ENCODE results near the gene RAI14.
A peak's percentile ranks its signal among the peaks of the same experiment; 100 is the strongest.

Gene RAI14

DNA sequence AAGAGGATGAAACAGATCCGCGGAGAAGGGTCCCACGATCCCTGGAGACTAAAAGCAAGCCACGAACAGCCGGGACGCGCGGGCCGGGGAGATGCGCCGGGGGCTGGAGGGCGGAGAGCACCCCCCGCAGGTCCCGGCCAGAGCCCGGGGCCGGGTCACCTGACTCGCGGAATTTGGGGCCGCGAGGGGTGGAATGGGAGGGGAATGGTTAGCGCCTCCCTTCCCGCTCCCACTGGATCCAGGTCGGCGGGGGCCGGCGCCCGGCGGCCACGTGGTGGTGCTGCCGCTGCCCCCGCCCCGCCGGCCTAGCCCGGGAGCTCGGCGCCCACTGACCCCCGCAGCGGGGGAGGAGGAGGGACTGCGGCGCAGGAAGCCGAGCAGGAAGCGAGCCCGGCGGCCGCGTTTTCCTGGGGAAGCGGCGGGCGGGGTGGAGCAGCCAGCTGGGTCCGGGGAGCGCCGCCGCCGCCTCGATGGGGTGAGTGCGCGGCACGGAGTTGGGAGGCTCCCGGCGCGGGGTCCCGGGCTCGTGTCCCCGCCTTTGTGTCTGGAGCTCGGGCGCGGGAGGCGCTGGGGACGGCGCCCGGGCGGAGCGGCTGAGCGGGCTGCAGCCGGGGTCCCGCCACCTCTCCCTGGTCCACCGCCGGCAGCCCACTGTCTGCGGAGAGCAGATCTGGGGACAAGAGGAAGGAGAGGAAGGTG is at the start of gene RAI14:
Gene RAI14, plus strand, starts transcription at position 328 of the 699 bp plus-strand sequence. CDS start 30,592 bp downstream, outside the sequence.
- peak; percentile 60 to 61 for DNase-seq (ENCODE audit: low read depth in 2 of 2)

DNA sequence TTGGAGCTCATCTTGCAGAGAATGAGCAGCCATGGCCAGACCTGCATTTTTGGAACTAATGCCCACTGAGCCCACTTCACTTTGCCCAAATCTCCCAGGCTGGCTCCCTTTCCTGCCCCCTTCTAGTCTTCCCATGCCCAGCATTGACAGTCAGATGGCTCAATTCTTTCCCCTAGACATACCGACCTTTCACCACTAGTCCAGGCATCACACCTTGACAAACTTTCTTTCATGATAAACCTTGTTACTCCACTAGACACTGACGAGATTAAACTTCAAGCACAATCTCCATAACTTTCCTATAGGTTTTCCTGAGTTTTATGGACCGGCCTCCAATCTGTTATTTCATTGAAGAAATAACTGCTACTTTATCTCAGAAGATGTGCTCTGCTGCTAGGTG is 47.8 kb upstream of the RAI14 start:
- no peak for DNase-seq (ENCODE audit: low read depth in 2 of 2)

DNA sequence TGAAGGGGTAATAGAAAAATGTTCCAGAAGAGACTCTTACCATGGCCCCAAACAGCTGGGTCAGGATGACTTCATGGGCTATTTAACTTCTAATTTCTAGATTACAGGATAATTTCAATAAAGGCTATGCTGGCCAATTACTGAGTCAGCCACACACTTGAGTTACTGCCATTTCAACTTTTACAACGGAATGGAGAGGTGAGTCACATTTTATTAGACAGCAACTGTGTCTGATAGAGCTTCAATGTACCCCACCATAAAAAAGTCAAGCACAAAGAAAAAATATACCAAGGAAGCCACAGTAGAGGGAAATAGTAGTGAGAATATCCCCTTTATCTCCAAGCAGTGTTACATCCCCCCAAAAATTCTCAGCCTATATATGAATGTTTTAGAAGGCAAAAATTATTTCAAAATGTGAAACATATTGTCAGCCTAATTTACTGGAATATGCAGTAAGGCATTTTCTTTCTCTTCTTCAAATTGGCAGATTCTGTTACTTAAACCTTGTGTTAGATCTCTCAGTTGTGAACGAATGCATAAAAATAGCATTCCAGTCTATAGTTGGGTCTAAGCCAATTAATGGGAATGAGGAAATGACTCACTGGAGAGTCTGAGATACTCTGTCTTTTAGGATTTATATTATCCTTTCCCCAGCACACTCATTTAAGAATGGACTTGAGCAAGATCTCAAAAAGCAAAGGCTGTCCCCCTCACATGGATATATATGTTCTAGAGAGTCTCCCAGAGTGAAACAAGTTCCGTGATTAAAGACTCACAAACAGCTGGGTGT is 47.1 kb upstream of the RAI14 start:
- DNase-seq (ENCODE audit: low read depth in 2 of 2): peak; percentile 95 to 96

DNA sequence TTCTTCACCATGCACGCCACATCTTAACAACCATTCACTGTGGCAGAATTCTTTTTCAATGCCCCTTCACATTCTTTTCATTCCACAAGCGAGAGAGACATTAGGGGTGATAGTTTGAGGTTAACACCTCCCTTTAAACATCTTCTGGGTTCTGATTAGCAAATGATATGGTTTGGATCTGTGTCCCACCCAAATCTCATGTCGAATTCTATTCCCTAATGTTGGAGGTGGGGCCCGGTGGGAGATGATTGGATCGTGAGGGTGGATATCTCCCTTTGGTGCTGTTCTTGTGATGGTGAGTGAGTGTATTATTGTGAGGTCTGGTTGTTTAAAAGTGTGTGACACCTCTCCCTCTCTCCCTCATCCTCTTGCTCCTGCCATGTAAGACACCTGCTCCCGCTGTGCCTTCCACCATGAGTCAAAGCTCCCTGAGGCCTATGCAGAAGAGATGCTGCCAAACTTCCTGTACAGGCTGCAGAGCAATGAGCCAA is 46.1 kb upstream of the RAI14 start:
- DNase-seq (ENCODE audit: low read depth in 2 of 2): no peak

DNA sequence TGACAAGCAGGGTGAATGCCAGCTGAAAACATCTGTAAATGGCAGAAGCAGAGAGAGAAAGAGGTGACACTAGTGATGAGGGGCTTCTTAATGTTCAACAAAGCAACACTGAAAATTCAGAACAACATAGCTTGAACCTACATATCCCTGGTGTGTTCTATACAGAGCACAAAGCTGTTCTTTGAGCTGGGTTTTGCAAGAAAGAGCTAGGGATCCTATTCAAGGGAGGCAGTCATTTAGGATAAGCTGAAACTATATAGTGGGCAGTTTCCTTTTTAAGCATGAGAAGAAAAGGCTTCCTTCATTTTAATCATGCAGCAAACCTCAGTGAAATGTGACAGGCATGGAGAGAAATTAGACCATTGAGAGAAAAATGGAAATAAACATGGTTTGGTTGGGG is 45.6 kb upstream of the RAI14 start:
- DNase-seq (ENCODE audit: low read depth in 2 of 2): no peak

DNA sequence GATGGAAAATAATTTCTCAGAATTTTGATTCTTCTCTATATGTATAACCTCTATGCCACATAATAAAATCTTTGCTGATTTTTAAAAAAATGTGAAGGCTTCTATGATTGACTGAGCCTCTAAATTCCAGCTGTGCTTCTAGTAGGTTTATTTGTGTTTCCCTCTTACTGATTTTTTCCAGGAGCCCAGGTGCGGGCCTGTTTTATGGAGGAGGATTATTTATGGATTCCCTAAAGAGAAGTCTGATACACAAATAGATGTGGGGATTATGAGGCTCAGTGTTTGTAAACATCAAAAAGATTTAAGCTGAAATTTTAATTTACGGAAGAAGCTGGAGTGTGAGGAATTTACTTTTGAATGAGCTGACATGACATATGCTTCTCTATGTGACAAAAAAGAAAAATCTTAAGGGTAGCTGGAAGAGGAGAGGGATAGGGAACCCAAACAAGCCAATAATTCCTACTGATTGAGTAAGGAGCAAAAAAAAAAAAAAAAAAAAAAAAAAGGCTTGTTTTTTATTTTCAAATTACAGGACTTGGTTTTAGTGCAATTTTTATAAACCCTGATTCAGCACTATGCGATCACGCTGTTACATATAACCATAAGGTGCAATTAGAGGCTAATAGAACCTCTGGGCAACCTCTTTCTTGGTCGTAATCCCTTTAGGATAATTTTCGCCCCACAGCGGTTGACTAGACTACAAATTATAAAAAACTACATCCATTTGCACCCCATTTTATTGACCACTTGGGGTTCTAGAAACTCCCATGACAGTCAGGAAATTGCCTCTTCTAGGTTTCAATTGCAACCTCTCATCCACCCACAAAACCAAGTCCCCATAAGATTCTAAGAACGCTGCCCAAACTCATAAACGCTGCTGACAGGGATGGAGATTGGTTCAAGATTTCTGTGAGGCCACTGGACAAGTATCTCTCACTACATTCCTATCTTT is 44.4 kb upstream of the RAI14 start:
- no peak for DNase-seq (ENCODE audit: low read depth in 2 of 2)

DNA sequence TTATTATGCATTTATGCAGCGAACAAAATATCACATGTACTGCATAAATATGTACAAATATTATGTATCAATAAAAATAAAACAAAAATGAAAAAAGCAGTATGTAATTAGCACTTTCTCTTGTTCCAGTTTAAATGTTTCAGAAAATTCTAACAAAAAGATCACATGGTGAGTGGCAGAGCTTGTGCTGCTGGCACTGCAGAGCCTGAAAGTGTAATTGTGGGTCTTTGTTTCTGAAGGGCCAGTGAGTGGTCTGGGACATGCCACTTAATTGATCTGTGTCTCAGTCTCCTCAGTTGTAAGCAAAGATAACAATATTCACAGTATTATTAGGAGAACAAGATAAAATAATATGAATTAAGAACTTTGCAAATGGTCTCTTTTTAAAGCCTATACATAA is 39.5 kb upstream of the RAI14 start:
- no peak for DNase-seq (ENCODE audit: low read depth in 2 of 2)

DNA sequence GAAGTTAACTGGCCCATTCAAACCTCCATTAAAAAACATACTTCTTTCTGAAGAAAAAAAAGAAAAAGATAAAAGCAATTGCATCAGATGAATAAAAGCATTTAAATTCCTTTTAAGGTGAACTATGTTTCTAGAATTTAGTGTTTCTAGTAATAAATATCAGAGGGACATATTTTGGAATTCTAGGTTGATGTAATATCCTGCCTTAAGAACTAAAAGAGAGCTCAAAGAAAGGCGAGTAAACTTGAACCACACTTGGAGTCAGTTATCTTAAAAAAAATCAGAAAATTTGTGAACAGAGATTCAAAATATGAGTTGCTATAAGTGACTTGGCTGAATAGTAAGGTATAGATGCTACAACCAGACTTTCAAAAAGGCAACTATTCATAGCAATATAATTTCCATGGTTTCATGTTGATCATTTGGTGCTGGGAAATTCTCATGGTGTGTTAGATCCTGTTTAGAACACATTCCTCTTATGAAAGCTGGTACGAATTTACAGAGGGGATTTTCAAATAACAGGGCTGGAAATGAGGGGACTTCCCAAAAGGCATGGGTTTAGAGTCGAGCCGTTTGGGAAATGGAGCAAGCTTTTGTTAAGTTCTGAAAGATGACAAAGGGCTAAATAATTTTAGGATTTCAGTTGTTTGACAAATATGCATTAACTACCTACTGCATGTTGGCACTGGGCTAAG is 37.6 kb upstream of the RAI14 start:
- DNase-seq (ENCODE audit: low read depth in 2 of 2): no peak

DNA sequence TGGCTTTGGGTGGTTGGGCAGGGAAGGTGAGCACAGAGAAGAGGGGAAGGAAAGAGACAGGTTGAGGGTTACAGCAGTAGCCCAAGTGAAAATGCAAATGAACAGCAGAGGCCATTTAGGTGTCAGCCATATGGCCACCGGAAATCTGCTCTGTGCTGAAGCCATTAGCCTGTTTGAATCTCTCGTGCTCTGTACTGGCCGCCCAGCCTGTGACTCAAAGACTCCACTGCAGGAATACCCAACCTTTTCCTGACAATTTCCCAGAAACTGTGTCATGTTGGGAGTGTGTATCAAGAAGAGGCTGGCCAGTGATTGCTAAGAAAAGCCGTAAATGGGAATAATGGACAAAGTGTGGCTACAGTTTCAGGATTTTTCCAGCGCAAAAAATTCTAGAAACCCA is 35.9 kb upstream of the RAI14 start:
- no peak for DNase-seq (ENCODE audit: low read depth in 2 of 2)

DNA sequence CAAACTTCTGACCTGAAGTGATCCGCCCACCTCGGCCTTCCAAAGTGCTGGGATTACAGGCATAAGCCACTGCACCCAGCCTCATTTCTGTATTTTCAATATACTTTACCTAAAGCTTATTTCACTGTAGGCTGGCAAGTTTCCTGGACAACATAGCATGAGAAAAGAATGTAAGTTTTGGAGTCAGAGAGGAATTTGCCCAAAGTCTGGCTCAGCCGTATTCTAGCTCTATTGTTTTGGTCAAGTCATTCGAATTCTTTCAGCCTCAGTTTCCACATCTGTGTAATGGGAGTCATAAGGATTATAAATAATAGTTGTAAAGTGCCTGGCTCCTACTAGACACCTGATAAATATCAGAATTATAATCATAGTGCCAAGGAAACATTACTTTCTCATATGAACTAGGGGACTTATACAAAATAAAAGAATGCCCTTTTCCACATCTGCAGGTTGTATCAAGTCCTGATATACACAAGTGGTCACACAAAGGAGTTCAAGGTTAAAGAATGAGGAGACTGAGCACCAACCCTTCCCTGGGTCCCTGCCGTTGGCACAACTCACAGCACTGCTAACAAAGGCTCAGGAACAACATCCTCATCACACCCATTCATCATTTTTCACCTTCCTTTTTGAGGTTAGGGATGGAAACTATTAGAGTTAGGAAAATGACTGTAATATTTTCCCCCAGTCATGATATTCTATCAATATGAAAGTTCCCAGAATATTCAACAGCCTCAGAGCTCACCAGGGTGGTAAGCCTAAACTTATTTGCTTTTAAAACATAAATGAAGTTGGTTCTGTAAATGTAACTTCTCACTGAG is 34.6 kb upstream of the RAI14 start:
- DNase-seq (ENCODE audit: low read depth in 2 of 2): no peak

DNA sequence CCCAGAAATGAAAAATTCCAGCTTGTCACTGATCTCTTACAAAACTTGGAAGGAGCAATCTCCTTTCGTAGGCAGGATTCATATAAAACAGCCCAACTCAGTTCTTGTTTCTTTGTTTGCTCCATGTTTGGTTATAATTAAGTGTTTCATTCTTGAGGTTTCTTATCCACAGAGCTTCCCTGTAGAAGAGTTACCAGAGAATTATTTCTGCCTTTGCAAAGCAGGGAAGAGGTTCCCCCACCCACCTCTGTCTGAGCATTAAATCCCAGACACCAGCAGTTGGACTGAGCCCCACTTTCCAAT is 34.1 kb upstream of the RAI14 start:
- DNase-seq (ENCODE audit: low read depth in 2 of 2): peak in 1 of 2 experiments; percentile 63

DNA sequence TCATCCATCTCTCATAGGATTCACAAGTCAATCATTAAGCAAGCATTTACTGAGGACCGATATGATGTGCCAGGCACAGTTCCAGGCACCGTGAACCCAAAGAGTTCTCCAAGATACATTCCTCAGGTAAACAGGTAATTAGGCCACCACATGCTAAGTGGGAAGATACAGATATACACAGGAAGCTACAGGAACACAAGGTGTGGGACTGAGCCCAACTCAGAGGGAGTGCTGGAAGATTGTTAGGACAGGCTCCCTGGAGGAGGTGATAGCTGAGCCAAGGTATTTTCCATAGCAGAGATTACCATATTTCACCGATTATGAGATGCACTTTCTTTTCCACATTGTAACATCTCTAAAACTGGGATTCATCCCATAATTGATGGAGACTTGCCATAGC is 31.4 kb upstream of the RAI14 start:
- no peak for DNase-seq (ENCODE audit: low read depth in 2 of 2)

DNA sequence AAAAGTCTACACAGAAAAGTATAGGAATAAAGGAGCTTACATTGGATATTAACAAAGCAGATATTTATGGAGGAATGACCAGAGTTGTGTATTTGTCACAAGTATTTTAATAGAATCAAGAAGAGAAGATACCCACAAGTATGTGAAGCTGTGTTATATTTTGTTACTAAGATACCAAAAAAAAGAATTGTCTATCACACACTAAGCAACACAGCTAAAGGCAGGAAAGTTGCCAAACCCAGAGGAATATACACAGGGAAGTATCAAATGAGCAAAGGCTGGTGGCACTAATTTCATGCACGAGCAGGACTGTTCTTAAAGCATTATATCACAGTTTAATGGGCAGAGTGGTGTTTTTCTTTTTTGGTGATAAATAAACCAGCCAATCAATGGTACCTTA is 30.9 kb upstream of the RAI14 start:
- no peak for DNase-seq (ENCODE audit: low read depth in 2 of 2)

DNA sequence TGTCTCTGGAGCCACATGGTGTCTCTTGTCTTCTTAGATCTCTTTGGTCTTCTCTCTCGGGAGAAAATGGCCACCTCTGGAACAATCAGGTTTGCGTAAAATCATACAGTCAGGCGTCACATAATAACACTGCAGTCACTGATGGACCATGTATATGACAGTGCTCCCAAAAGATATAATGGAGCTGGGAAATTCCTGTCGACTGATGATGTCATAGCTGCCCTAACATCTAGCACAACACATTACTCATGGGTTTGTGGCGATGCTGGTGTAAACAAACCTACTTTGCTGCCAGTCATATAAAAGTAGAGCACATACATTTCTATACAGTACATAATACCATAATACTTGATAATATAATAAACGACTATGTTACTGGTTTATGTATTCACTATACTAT is 30.1 kb upstream of the RAI14 start:
- no peak for DNase-seq (ENCODE audit: low read depth in 2 of 2)

DNA sequence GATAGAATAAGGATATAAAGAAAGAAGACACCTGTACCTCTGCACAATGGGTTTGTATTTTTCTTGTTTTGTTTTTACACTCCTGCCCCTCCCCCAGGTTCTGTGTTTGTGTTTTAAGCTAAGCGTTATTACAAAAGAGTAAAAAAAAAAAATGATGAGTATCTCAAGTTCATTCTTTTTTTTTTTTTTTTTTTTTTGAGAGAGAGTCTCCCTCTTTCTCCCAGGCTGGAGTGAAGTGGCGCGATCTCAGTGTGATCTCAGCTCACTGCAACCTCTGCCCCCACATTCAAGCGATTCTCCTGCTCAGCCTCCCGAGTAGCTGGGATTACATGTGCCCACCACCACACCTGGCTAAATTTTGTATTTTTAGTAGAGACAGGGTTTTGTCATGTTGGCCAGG is 29.4 kb upstream of the RAI14 start:
- no peak for DNase-seq (ENCODE audit: low read depth in 2 of 2)

DNA sequence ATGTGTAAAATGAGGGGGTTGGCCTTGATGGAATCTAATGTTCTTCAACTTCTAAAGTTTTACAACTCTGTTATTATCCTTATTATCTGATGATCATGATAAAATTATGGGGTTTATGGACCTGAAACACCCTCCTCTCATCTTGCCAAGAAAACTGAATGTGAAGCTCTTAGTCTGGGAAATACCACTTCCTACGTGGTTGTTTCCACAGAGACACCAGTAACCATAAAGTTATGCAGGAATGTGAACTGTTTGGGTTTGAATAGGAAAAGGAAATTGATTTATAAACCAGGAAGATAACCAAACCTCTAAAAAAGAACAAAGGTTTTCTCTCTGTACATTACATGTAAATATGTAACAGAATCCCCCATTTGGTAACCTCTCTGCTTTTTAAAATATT is 28.3 kb upstream of the RAI14 start:
- peak; percentile 76 to 77 for DNase-seq (ENCODE audit: low read depth in 2 of 2)

DNA sequence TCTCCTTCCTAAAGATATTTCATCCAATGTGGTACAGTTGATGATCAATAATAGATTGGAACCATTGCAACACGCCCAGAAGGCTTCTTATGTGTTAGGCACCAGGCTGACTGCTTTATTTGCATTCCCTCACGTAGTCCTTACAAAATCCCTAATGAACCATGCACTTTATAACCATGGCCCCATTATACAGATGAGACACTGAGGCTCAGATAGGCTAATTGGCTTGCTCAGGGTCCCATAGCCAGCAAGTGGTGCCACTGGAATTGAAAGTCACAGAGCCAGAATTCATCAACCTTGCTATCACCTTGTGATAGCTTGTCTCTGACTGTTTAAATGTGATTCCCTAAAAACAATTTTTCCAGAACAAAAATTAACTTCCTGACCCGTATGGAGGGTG is 27.8 kb upstream of the RAI14 start:
- DNase-seq (ENCODE audit: low read depth in 2 of 2): no peak

DNA sequence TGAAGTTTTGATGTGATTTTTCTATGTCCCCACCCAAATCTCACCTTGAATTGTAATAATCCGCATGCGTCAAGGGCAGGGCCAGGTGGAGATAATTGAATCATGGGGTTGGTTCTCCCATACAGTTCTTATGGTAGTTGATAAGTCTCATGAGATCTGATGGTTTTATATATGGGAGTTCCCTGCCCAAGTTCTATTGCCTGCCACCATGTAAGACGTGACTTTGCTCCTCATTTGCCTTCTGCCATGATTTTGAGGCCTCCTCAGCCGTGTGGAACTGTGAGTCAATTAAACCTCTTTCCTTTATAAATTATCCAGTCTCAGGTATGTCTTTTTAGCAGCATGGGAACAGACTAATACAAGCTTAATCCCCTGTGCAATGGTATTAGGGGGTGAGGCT is 25.5 kb upstream of the RAI14 start:
- DNase-seq (ENCODE audit: low read depth in 2 of 2): no peak

DNA sequence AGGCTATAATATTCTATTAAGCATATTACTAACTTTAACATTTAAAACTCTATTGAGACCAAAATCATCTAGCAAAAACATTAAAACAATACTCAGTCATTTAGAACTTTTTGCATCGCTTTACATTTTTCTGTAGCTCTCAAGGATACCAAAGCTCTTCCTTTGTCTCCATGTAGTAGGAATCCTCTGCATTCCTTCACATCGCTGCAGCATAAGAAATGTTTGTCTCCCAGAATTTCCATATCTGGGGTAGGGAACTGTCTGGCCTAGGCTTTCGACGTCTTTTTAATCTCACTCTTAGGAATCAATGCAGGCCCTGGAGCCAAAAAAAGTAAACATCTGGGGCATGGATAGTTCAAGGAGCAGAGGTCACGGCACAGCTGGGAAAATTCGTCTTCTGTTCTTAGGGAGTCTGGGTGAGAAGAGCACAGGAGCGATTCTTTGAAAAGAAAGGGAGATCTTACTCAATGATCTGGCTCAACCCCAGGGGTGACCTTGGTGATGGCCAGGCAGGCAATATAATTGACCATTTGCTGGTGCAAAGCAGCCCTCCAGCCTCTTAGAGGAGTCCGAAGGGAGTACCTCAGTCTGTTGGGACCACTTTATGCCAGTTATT is 23.2 kb upstream of the RAI14 start:
- no peak for DNase-seq (ENCODE audit: low read depth in 2 of 2)

DNA sequence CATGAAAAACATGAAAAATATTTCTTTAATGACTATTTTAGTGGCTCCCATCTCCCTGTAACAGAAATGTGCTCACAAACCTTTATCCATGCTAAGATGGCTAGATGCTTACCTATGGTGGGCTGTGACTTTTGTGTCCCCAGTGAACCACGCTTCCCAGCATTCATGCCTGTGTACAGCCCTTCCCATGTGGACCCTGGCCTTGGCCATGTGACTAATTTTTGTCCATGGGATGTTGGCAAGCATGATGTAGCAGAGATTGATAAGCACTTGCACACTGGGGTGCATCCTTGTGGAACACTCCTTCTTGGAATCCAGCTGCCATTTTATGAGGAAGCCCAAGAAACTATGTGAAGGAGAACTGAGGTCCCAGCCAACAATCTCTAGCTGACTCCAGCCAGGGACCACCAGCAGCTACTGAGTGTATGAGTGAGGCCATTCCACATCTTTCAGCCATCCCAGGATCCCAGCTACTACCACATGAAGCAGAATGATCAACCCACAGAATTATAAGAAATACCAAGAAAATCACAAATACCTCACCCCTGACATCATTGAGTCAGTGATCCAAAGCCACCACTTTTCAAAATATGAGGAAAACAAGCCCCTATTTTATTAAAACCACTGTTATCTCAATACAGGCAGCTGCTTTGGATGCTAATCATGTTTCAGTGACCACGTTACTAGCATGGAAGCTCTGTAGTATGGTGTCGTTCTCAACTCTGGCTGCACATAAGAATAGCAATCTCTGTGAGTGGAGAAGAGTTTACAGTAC is 16.1 kb upstream of the RAI14 start:
- peak; percentile 82 to 83 for DNase-seq (ENCODE audit: low read depth in 2 of 2)

Measured in fibroblast of skin of left biceps (primary cell).